Ovary (tissue), 3 donors: ENCODE measurements around the gene MUCL3.
"Not testable (repeated sequence)": the region's sequence is repeated elsewhere in the genome, so short reads cannot be mapped to it uniquely, and the experiment has no call there.

Source experiments
- CTCF ChIP-seq, 3 donors: fragments of 450-650 bp in 2 of 3; fragments of 200-600 bp in 1 of 3; IDR thresholded peaks; one replicate each; pipeline versions ENCODE4 v1.5.1 to v1.8.0; 2016 to 2022; ENCODE audit warnings: antibody characterized with exemption in 3 of 3, mild to moderate bottlenecking in 1 of 3
- EP300 ChIP-seq: sonication (generic); formaldehyde crosslinking; IDR thresholded peaks from one replicate; pipeline ENCODE4 v1.6.1; 2017; ENCODE audit warnings: antibody characterized with exemption
- donor health status: DM: no; HTN: no; CAD: no.

GRCh38 chr6:31000067-31000860, 59.5 kb downstream of the MUCL3 start:
- TF ChIP-seq CTCF (IDR thresholded peaks at IDR 0.05); EP300: not testable (repeated sequence)
